A673 (cell line): ENCODE results near the gene PROC. TPM values are rescaled to one million over a fixed set of nuclear protein-coding genes. Genes with fewer than 3 reads are reported as not detected.

Experiments used
- BruUV-seq: library from RNA; stranded (reverse); fragments of 400-500 nt; replicated peaks from 2 replicates; lab custom pipeline; 2021; lab: Mats Ljungman, UMichigan
- CTCF ChIA-PET: fragments of 300-600 bp; sonication (Branson Sonifier 250); formaldehyde crosslinking; loops from one replicate; lab custom pipeline; 2022; ENCODE audit warnings: antibody characterized with exemption; lab: Charles Lee
- POLR2A ChIA-PET: fragments of 300-600 bp; sonication (Branson Sonifier 250); formaldehyde crosslinking; loops from one replicate; lab custom pipeline; 2022; ENCODE audit warnings: antibody characterized with exemption; ENCODE audit not compliant: low non-redundant PET; lab: Charles Lee
- DNase-seq: peaks from one replicate; pipeline ENCODE4 v3.0.0-alpha.2; 2015; ENCODE audit warnings: low spot score
- H3K27ac ChIP-seq: fragments of 200-600 bp; sonication (generic); 2 replicates; pipeline ENCODE4 v1.5.1; 2016; ENCODE audit warnings: mixed run types, low read depth, mild to moderate bottlenecking, mixed read lengths, antibody characterized with exemption, low read length; ENCODE audit not compliant: poor library complexity, severe bottlenecking
- H3K27me3 ChIP-seq: fragments of 200-600 bp; sonication (generic); replicated peaks from 2 replicates; pipeline ENCODE4 v1.6.1; 2017; ENCODE audit warnings: mixed run types, low read depth, mild to moderate bottlenecking, mixed read lengths, antibody characterized with exemption, low read length; ENCODE audit not compliant: insufficient read depth, poor library complexity
- H3K36me3 ChIP-seq: fragments of 200-600 bp; sonication (generic); 2 replicates; pipeline ENCODE4 v1.6.1; 2016; ENCODE audit warnings: mixed run types, mild to moderate bottlenecking, mixed read lengths, antibody characterized with exemption, low read length; ENCODE audit not compliant: insufficient read depth, poor library complexity, severe bottlenecking
- H3K4me1 ChIP-seq: fragments of 200-600 bp; sonication (generic); 2 replicates; pipeline ENCODE4 v1.6.1; 2017; ENCODE audit warnings: mixed run types, mild to moderate bottlenecking, mixed read lengths, antibody characterized with exemption, low read length; ENCODE audit not compliant: insufficient read depth, poor library complexity, severe bottlenecking
- H3K4me3 ChIP-seq: fragments of 200-600 bp; sonication (generic); 2 replicates; pipeline ENCODE4 v1.5.1; 2016; ENCODE audit warnings: low read depth, mixed run types, mild to moderate bottlenecking, mixed read lengths, low read length; ENCODE audit not compliant: poor library complexity, severe bottlenecking
- H3K9me3 ChIP-seq: fragments of 200-600 bp; sonication (generic); 2 replicates; pipeline ENCODE4 v1.6.1; 2016; ENCODE audit warnings: mixed run types, low read depth, mild to moderate bottlenecking, mixed read lengths, antibody characterized with exemption, low read length; ENCODE audit not compliant: poor library complexity, severe bottlenecking
- CTCF ChIP-seq: fragments of 300-800, 200-600 bp; sonication (generic); conservative IDR thresholded peaks from 2 replicates; pipeline ENCODE4 v1.5.1; 2017; ENCODE audit warnings: low read depth, mild to moderate bottlenecking, antibody characterized with exemption, low read length, moderate library complexity, mixed read lengths
- EZH2 ChIP-seq: fragments of 200-600 bp; sonication (generic); IDR thresholded peaks from 2 replicates; pipeline ENCODE4 v1.6.1; 2017; ENCODE audit warnings: borderline replicate concordance, low read depth, mild to moderate bottlenecking, mixed read lengths, antibody characterized with exemption, low read length; ENCODE audit not compliant: poor library complexity, severe bottlenecking
- intact Hi-C: fragments of 100-400 bp; cut with micrococcal nuclease; formaldehyde crosslinking; loops from one replicate; pipeline ENCODE4 v1.10.0; 2022; ENCODE audit not compliant: unreplicated experiment
- total RNA-seq: library from RNA; stranded (reverse); gene quantifications from 2 replicates; pipeline ENCODE4 v1.2.3, GENCODE V29; 2021

Gene PROC
- total RNA-seq, 1 experiment from 2014 or later: not detected

DNA sequence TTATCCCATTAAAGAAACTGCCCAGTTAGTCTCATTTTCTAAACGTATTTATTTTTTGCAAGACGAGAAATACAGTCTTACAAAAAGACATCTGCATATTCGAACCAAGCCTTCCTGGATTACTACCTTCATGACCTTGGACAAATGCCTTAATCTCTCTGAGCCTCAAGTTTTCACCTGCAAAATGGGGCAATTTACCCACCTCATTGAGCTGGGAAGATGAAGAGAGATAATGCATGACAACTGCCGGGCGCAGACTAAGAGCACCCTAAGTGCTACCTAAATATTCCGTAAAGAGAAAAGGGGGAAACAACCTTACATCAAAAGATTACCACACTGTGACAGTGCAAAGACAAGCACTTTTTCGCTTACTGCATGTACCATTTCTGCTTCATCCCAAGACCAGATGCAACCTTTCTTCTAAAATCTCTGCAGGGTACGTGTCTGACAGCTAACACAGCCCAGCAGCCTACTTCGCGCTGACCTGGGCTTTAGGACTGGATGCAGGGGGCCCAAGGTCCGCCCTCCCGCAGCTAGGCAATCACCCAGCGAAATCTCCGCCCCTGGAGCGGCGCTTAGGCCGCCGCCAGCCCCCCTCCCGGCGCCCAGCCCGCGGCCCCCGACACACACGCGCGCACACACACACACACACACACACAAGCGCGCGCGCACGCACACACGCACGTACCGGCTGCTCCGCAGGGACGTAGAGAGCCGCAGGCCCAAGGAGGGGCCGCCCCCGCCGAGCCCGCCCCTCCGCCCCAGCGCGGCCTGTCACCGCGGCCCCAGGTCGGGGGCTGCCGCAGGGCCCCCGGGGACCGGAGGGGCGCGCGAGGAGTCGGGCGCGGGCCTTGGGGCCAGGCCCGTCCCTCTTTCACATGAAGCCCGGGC is 31.2 kb upstream of the PROC start:
- no peaks in the 10 kb centered on the region for H3K36me3 ChIP-seq
- H3K27me3 ChIP-seq: no peaks in the 10 kb centered on the region
- ChIA-PET CTCF (no interaction called here), POLR2A (no interaction called here)
- TSS peak; percentile 65 for BruUV-seq
- H3K4me3 ChIP-seq: peak overlapping the region; percentile 95
- H3K27ac ChIP-seq: peak overlapping the region; percentile 100
- peaks cover 17% of the 10 kb centered on the region for H3K4me1 ChIP-seq
- peak; percentile 92 for DNase-seq
- intact Hi-C loops: no loop called here
- no peaks in the 10 kb centered on the region for H3K9me3 ChIP-seq
- TF ChIP-seq EZH2: no peak
- TF ChIP-seq CTCF: no peak

DNA sequence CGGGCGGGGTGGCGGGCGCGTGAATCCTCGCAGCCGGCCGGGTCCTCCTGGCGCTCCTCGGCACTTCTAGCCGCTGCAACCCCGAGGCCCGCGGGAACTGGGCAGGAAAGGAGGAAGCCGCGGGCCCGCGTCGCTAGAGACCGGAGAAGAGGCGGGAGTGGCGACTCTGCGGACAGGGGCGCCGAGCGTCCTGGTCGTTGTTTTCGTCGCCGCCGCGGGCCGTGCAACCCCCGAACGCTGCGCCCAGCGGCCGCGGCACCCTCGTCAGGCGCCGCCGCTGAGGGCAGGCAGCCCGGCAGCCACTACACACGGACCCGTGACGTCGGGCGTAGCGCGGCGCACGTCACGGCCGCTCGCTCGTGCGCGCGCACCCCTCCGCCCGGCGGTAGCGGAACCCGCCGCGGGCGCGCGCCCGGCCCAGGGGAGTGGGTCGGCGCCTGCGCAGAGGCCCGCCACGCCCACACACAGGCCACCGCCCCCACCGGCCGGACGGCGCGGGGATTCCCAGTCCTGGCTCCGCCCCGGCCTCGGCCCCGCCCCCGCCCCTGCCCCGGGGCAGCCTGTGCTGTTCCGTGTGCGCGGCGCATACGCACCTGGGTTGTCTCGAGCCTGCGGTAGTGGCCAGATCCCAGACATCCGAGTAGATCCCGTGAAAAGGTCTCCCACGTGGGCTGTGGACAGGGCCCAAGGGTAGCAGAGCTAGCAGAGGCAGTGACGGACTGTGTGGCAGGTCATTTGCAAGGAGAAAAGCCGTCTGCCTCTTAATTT is 30.4 kb upstream of the PROC start, which contains the start of gene MAP3K2:
Gene MAP3K2 (minus strand): TSS at position 321 of the 768 bp plus-strand sequence. CDS start 44,846 bp downstream, outside the sequence.
- ChIA-PET CTCF (no interaction called here), POLR2A (no interaction called here)
- no peaks in the 10 kb centered on the region for H3K9me3 ChIP-seq
- BruUV-seq: no TSS peak
- TF ChIP-seq CTCF (no peak), EZH2 (no peak)
- H3K36me3 ChIP-seq: no peaks in the 10 kb centered on the region
- peak within 1 kb of the TSS; percentile 95 for H3K4me3 ChIP-seq
- peak; percentile 95 for DNase-seq
- peak within 1 kb of the TSS; percentile 100 for H3K27ac ChIP-seq
- intact Hi-C loops: no loop called here
- H3K4me1 ChIP-seq: peaks cover 17% of the 10 kb centered on the region
- H3K27me3 ChIP-seq: no peaks in the 10 kb centered on the region

GRCh38 chr2:127388423-127389164 is 29.6 kb upstream of the PROC start:
- H3K27me3 ChIP-seq: no peaks in the 10 kb centered on the region
- H3K4me3 ChIP-seq: peak overlapping the region; percentile 95

More at GRCh38 chr2:127388423-127389164, 29.6 kb upstream of the PROC start:
- ChIA-PET CTCF (no interaction called here), POLR2A (interaction anchor here (0.6 kb wide), 1 partner anchor 189 kb away, joined by 4 read pairs; no protein-coding TSS in a partner anchor)
- TF ChIP-seq EZH2 (no peak), CTCF (no peak)
- Histone ChIP-seq H3K27ac (peak overlapping the region; percentile 26), H3K36me3 (no peaks in the 10 kb centered on the region), H3K9me3 (no peaks in the 10 kb centered on the region), H3K4me1 (peaks cover 17% of the 10 kb centered on the region)
- intact Hi-C loops: no loop called here
- no peak for DNase-seq
- TSS peak; percentile 73 for BruUV-seq
